ENCODE results near the gene KARS1.

DNA sequence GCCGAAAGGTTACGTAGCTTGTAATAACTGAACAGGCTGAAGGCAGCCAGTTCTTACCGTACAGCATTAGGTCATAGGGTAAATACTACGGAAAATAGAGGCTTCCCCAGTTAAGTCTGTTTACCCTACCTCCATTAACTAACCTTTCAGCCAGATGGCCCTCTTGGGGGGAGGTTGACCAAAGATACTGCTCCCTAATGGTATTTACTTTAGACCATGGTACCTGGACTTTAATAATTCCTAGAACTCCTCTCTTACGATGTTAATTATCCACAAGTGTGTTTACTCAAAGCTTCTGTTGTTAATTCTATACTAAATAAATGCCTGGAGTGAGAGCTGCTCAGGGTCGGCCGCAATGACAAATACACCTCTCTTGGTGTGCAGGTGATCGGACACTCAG, 14.6 kb downstream of the KARS1 start:
- TF ChIP-seq POLR2AphosphoS5 (IDR thresholded peaks at IDR 0.05), result no peak
- TF ChIP-seq, protein P1, sequence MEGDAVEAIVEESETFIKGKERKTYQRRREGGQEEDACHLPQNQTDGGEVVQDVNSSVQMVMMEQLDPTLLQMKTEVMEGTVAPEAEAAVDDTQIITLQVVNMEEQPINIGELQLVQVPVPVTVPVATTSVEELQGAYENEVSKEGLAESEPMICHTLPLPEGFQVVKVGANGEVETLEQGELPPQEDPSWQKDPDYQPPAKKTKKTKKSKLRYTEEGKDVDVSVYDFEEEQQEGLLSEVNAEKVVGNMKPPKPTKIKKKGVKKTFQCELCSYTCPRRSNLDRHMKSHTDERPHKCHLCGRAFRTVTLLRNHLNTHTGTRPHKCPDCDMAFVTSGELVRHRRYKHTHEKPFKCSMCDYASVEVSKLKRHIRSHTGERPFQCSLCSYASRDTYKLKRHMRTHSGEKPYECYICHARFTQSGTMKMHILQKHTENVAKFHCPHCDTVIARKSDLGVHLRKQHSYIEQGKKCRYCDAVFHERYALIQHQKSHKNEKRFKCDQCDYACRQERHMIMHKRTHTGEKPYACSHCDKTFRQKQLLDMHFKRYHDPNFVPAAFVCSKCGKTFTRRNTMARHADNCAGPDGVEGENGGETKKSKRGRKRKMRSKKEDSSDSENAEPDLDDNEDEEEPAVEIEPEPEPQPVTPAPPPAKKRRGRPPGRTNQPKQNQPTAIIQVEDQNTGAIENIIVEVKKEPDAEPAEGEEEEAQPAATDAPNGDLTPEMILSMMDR (IDR thresholded peaks at IDR 0.05), result no peak
- TF ChIP-seq POLR2A (IDR thresholded peaks at IDR 0.05), result no peak
